ENCODE results near the gene DNMT3L.
"Not testable (repeated sequence)": the region's sequence is repeated elsewhere in the genome, so short reads cannot be mapped to it uniquely, and the experiment has no call there.

Gene DNMT3L

GRCh38 chr21:44249204-44250037, 12.3 kb downstream of the DNMT3L start:
- not testable (repeated sequence) for H3K27me3 ChIP-seq (ENCODE audit: control insufficient read depth, insufficient read depth, low read length); H3K4me1 ChIP-seq (ENCODE audit: control insufficient read depth, insufficient read depth, low read length); H3K9ac ChIP-seq (ENCODE audit: low read depth, low read length); H3K4me3 ChIP-seq (ENCODE audit: low read depth, low read length); H3K9me3 ChIP-seq (ENCODE audit: control insufficient read depth, insufficient read depth, low read length); H3K36me3 ChIP-seq (ENCODE audit: control insufficient read depth, insufficient read depth, low read length)

- not testable (repeated sequence) for H3K4me3 ChIP-seq (ENCODE audit: low read depth, low read length); H3K36me3 ChIP-seq (ENCODE audit: control insufficient read depth, insufficient read depth, low read length); H3K9ac ChIP-seq (ENCODE audit: low read depth, low read length); H3K4me1 ChIP-seq (ENCODE audit: control insufficient read depth, insufficient read depth, low read length); H3K27me3 ChIP-seq (ENCODE audit: control insufficient read depth, insufficient read depth, low read length); H3K9me3 ChIP-seq (ENCODE audit: control insufficient read depth, insufficient read depth, low read length)
Observed at GRCh38 chr21:44247904-44248303, 13.8 kb downstream of the DNMT3L start.

GRCh38 chr21:44243980-44244379, 17.7 kb downstream of the DNMT3L start:
- H3K4me3 ChIP-seq (ENCODE audit: low read depth, low read length); H3K27me3 ChIP-seq (ENCODE audit: control insufficient read depth, insufficient read depth, low read length); H3K36me3 ChIP-seq (ENCODE audit: control insufficient read depth, insufficient read depth, low read length); H3K9me3 ChIP-seq (ENCODE audit: control insufficient read depth, insufficient read depth, low read length); H3K4me1 ChIP-seq (ENCODE audit: control insufficient read depth, insufficient read depth, low read length); H3K9ac ChIP-seq (ENCODE audit: low read depth, low read length): not testable (repeated sequence)

GRCh38 chr21:44241281-44241680, 20.4 kb downstream of the DNMT3L start:
- H3K4me3 ChIP-seq (ENCODE audit: low read depth, low read length); H3K36me3 ChIP-seq (ENCODE audit: control insufficient read depth, insufficient read depth, low read length); H3K9ac ChIP-seq (ENCODE audit: low read depth, low read length); H3K27me3 ChIP-seq (ENCODE audit: control insufficient read depth, insufficient read depth, low read length); H3K9me3 ChIP-seq (ENCODE audit: control insufficient read depth, insufficient read depth, low read length); H3K4me1 ChIP-seq (ENCODE audit: control insufficient read depth, insufficient read depth, low read length): not testable (repeated sequence)

GRCh38 chr21:44240842-44241241, 20.9 kb downstream of the DNMT3L start, which contains the start of gene ICOSLG:
ICOSLG (minus strand) TSS chr21:44240943; CDS start chr21:44240817, 126 bp downstream.
- H3K4me3 ChIP-seq (ENCODE audit: low read depth, low read length); H3K4me1 ChIP-seq (ENCODE audit: control insufficient read depth, insufficient read depth, low read length); H3K27me3 ChIP-seq (ENCODE audit: control insufficient read depth, insufficient read depth, low read length); H3K9me3 ChIP-seq (ENCODE audit: control insufficient read depth, insufficient read depth, low read length); H3K36me3 ChIP-seq (ENCODE audit: control insufficient read depth, insufficient read depth, low read length); H3K9ac ChIP-seq (ENCODE audit: low read depth, low read length): not testable (repeated sequence)

GRCh38 chr21:44240353-44240752, 21.3 kb downstream of the DNMT3L start:
- not testable (repeated sequence) for H3K9ac ChIP-seq (ENCODE audit: low read depth, low read length); H3K27me3 ChIP-seq (ENCODE audit: control insufficient read depth, insufficient read depth, low read length); H3K36me3 ChIP-seq (ENCODE audit: control insufficient read depth, insufficient read depth, low read length); H3K4me1 ChIP-seq (ENCODE audit: control insufficient read depth, insufficient read depth, low read length); H3K4me3 ChIP-seq (ENCODE audit: low read depth, low read length); H3K9me3 ChIP-seq (ENCODE audit: control insufficient read depth, insufficient read depth, low read length)

GRCh38 chr21:44229561-44229960, 32.1 kb downstream of the DNMT3L start:
- not testable (repeated sequence) for H3K9ac ChIP-seq (ENCODE audit: low read depth, low read length); H3K4me3 ChIP-seq (ENCODE audit: low read depth, low read length); H3K4me1 ChIP-seq (ENCODE audit: control insufficient read depth, insufficient read depth, low read length); H3K27me3 ChIP-seq (ENCODE audit: control insufficient read depth, insufficient read depth, low read length); H3K36me3 ChIP-seq (ENCODE audit: control insufficient read depth, insufficient read depth, low read length); H3K9me3 ChIP-seq (ENCODE audit: control insufficient read depth, insufficient read depth, low read length)

- H3K4me1 ChIP-seq (ENCODE audit: control insufficient read depth, insufficient read depth, low read length); H3K4me3 ChIP-seq (ENCODE audit: low read depth, low read length); H3K27me3 ChIP-seq (ENCODE audit: control insufficient read depth, insufficient read depth, low read length); H3K9me3 ChIP-seq (ENCODE audit: control insufficient read depth, insufficient read depth, low read length); H3K36me3 ChIP-seq (ENCODE audit: control insufficient read depth, insufficient read depth, low read length); H3K9ac ChIP-seq (ENCODE audit: low read depth, low read length): not testable (repeated sequence)
Observed at GRCh38 chr21:44228109-44228508, 33.6 kb downstream of the DNMT3L start.

GRCh38 chr21:44227614-44228013, 34.1 kb downstream of the DNMT3L start:
- not testable (repeated sequence) for H3K9ac ChIP-seq (ENCODE audit: low read depth, low read length); H3K4me3 ChIP-seq (ENCODE audit: low read depth, low read length); H3K27me3 ChIP-seq (ENCODE audit: control insufficient read depth, insufficient read depth, low read length); H3K36me3 ChIP-seq (ENCODE audit: control insufficient read depth, insufficient read depth, low read length); H3K4me1 ChIP-seq (ENCODE audit: control insufficient read depth, insufficient read depth, low read length); H3K9me3 ChIP-seq (ENCODE audit: control insufficient read depth, insufficient read depth, low read length)

- H3K27me3 ChIP-seq (ENCODE audit: control insufficient read depth, insufficient read depth, low read length); H3K4me1 ChIP-seq (ENCODE audit: control insufficient read depth, insufficient read depth, low read length); H3K4me3 ChIP-seq (ENCODE audit: low read depth, low read length); H3K36me3 ChIP-seq (ENCODE audit: control insufficient read depth, insufficient read depth, low read length); H3K9me3 ChIP-seq (ENCODE audit: control insufficient read depth, insufficient read depth, low read length); H3K9ac ChIP-seq (ENCODE audit: low read depth, low read length): not testable (repeated sequence)
Observed at GRCh38 chr21:44225605-44226004, 36.1 kb downstream of the DNMT3L start.

GRCh38 chr21:44223334-44223733, 38.4 kb downstream of the DNMT3L start:
- not testable (repeated sequence) for H3K36me3 ChIP-seq (ENCODE audit: control insufficient read depth, insufficient read depth, low read length); H3K4me1 ChIP-seq (ENCODE audit: control insufficient read depth, insufficient read depth, low read length); H3K9ac ChIP-seq (ENCODE audit: low read depth, low read length); H3K9me3 ChIP-seq (ENCODE audit: control insufficient read depth, insufficient read depth, low read length); H3K4me3 ChIP-seq (ENCODE audit: low read depth, low read length); H3K27me3 ChIP-seq (ENCODE audit: control insufficient read depth, insufficient read depth, low read length)

- not testable (repeated sequence) for H3K36me3 ChIP-seq (ENCODE audit: control insufficient read depth, insufficient read depth, low read length); H3K27me3 ChIP-seq (ENCODE audit: control insufficient read depth, insufficient read depth, low read length); H3K4me3 ChIP-seq (ENCODE audit: low read depth, low read length); H3K9ac ChIP-seq (ENCODE audit: low read depth, low read length); H3K9me3 ChIP-seq (ENCODE audit: control insufficient read depth, insufficient read depth, low read length); H3K4me1 ChIP-seq (ENCODE audit: control insufficient read depth, insufficient read depth, low read length)
Observed at GRCh38 chr21:44220674-44221073, 41.0 kb downstream of the DNMT3L start.
